K562 (cell line): ENCODE results near the gene BROX.

Experiments
- ARID4B ChIP-seq: sonication (generic); formaldehyde crosslinking; IDR thresholded peaks from 2 replicates; pipeline ENCODE4 v1.8.0; 2022; ENCODE audit warnings: mild to moderate bottlenecking, missing genetic modification reagents
- CTCF ChIP-seq, 3 experiments: IDR thresholded peaks in 2 of 3; conservative IDR thresholded peaks in 1 of 3; 2 replicates each; pipeline ENCODE4 v1.5.1; 2011 to 2012; ENCODE audit warnings: low read length in 3 of 3, mild to moderate bottlenecking in 3 of 3, control low read depth in 2 of 3, improper control_type of control experiment in 1 of 3, inconsistent platforms in 1 of 3, low read depth in 1 of 3, mixed read lengths in 1 of 3, moderate library complexity in 1 of 3; ENCODE audit not compliant: insufficient read depth in 2 of 3
- ERF ChIP-seq: fragments of 450-650 bp; formaldehyde crosslinking; IDR thresholded peaks from 2 replicates; pipeline ENCODE4 v1.4.0; 2020; ENCODE audit warnings: mild to moderate bottlenecking, mixed read lengths
- ZNF274 ChIP-seq: IDR thresholded peaks from 2 replicates; pipeline ENCODE4 v1.6.1; 2011; ENCODE audit warnings: low read depth, mild to moderate bottlenecking, low read length, moderate library complexity, borderline replicate concordance

GRCh38 chr1:222769181-222769580, 56.8 kb downstream of the BROX start:
- no peak for TF ChIP-seq ZNF274
- TF ChIP-seq ARID4B, result no peak
- peak; percentile 37 to 47 (median 38); a peak in 5 of 6 replicates for TF ChIP-seq CTCF (IDR thresholded peaks at IDR 0.05 in 2 of 3, conservative IDR thresholded peaks at IDR 0.05 in 1 of 3; ENCODE audit: insufficient read depth in 2 of 3, low read depth in 1 of 3, low read length in 3 of 3)
- no peak for TF ChIP-seq ERF (CRISPR knock-in tag)
